GM12801 (cell line): Measurements from ENCODE around the gene CDH23.

Experiments
- CTCF ChIP-seq: IDR thresholded peaks from one replicate; pipeline ENCODE4 v1.5.1; 2011; ENCODE audit warnings: control low read depth; ENCODE audit not compliant: insufficient read length; ENCODE audit errors: extremely low read depth

CDH23 gene

GRCh38 chr10:71856619-71857018 lies 459.9 kb downstream of the CDH23 start:
- no peak for TF ChIP-seq CTCF

- no peak for TF ChIP-seq CTCF
Observed at GRCh38 chr10:71857934-71858890, 461.5 kb downstream of the CDH23 start.

GRCh38 chr10:71860243-71861029 lies 463.7 kb downstream of the CDH23 start:
- TF ChIP-seq CTCF, result no peak

- TF ChIP-seq CTCF, result no peak
Observed at GRCh38 chr10:71863203-71863602, 466.5 kb downstream of the CDH23 start.

- no peak for TF ChIP-seq CTCF
Observed at GRCh38 chr10:71864911-71865361, 468.2 kb downstream of the CDH23 start.
